Brain microvascular endothelial cell (primary cell): ENCODE results near the gene SLC25A48.
"Not testable (repeated sequence)": the region's sequence is repeated elsewhere in the genome, so short reads cannot be mapped to it uniquely, and the experiment has no call there.

Experiments used
- DNase-seq: peaks from one replicate; pipeline ENCODE4 v3.0.0-alpha.2; 2020
- H3K27ac ChIP-seq: fragments of 250-450 bp; sonication (Bioruptor Pico); 2 replicates; pipeline ENCODE4 v1.5.1; 2020; ENCODE audit warnings: mild to moderate bottlenecking, moderate library complexity
- H3K27me3 ChIP-seq: fragments of 250-450 bp; sonication (Bioruptor Pico); replicated peaks from 2 replicates; pipeline ENCODE4 v1.5.1; 2020; ENCODE audit warnings: mild to moderate bottlenecking
- H3K36me3 ChIP-seq: fragments of 250-450 bp; sonication (Bioruptor Pico); replicated peaks from 2 replicates; pipeline ENCODE4 v1.5.1; 2020; ENCODE audit warnings: mild to moderate bottlenecking
- H3K4me3 ChIP-seq: 2 replicates; pipeline ENCODE4 v1.5.1; 2011; ENCODE audit warnings: low read depth, mild to moderate bottlenecking, control low read depth, low read length, moderate library complexity
- CTCF ChIP-seq: IDR thresholded peaks from 2 replicates; pipeline ENCODE4 v1.5.1; 2011; ENCODE audit warnings: low read depth, mild to moderate bottlenecking, moderate library complexity, low read length, control low read depth, inconsistent platforms; ENCODE audit errors: missing control alignments
- in situ Hi-C: cut with HindIII; loops from 2 replicates; pipeline ENCODE4 v1.10.0; 2017; ENCODE audit warnings: low sequenced_read_pairs, low pct_ligation_motif_present

SLC25A48 gene

GRCh38 chr5:135850231-135850630 lies 15.8 kb downstream of the SLC25A48 start:
- no peaks in the 10 kb centered on the region for H3K27me3 ChIP-seq
- in situ Hi-C loops: no loop called here
- no peak for TF ChIP-seq CTCF
- no peak for DNase-seq
- no peak overlapping the region for H3K27ac ChIP-seq
- H3K36me3 ChIP-seq: no peaks in the 10 kb centered on the region
- H3K4me3 ChIP-seq: no peak overlapping the region

- TF ChIP-seq CTCF: no peak
- no peak overlapping the region for H3K4me3 ChIP-seq
- no peak for DNase-seq
Observed at GRCh38 chr5:135850671-135851070, 16.2 kb downstream of the SLC25A48 start.

GRCh38 chr5:135851186-135851914 lies 16.9 kb downstream of the SLC25A48 start:
- Histone ChIP-seq H3K4me3 (no peak overlapping the region), H3K36me3 (no peaks in the 10 kb centered on the region), H3K27me3 (no peaks in the 10 kb centered on the region), H3K27ac (no peak overlapping the region)
- no peak for TF ChIP-seq CTCF
- no peak for DNase-seq
- in situ Hi-C loops: no loop called here

More at GRCh38 chr5:135850671-135851070, 16.2 kb downstream of the SLC25A48 start:
- no peaks in the 10 kb centered on the region for H3K27me3 ChIP-seq
- H3K36me3 ChIP-seq: no peaks in the 10 kb centered on the region
- H3K27ac ChIP-seq: no peak overlapping the region
- in situ Hi-C loops: no loop called here

- TF ChIP-seq CTCF: no peak
- no peak for DNase-seq
- H3K27me3 ChIP-seq: no peaks in the 10 kb centered on the region
- no peak overlapping the region for H3K4me3 ChIP-seq
- no peaks in the 10 kb centered on the region for H3K36me3 ChIP-seq
- H3K27ac ChIP-seq: no peak overlapping the region
- in situ Hi-C loops: no loop called here
Observed at GRCh38 chr5:135851915-135852845, 17.7 kb downstream of the SLC25A48 start.

- H3K27ac ChIP-seq: no peak overlapping the region
- in situ Hi-C loops: no loop called here
- H3K4me3 ChIP-seq: no peak overlapping the region
- DNase-seq: no peak
- no peaks in the 10 kb centered on the region for H3K27me3 ChIP-seq
- H3K36me3 ChIP-seq: no peaks in the 10 kb centered on the region
- no peak for TF ChIP-seq CTCF
Observed at GRCh38 chr5:135857630-135858311, 23.3 kb downstream of the SLC25A48 start.

- H3K4me3 ChIP-seq, DNase-seq, H3K36me3 ChIP-seq, in situ Hi-C loops, H3K27ac ChIP-seq, H3K27me3 ChIP-seq: not testable (repeated sequence)
Observed at GRCh38 chr5:135859186-135859585, 24.7 kb downstream of the SLC25A48 start.
